ENCODE measurements around the gene SLC6A13. TPM values are rescaled to one million over a fixed set of nuclear protein-coding genes. Genes with fewer than 3 reads are reported as not detected.
"Not testable (repeated sequence)": the region's sequence is repeated elsewhere in the genome, so short reads cannot be mapped to it uniquely, and the experiment has no call there.

Gene SLC6A13
- total RNA-seq, 2 experiments from 2014 or later = 0.68 to 0.69 TPM

DNA sequence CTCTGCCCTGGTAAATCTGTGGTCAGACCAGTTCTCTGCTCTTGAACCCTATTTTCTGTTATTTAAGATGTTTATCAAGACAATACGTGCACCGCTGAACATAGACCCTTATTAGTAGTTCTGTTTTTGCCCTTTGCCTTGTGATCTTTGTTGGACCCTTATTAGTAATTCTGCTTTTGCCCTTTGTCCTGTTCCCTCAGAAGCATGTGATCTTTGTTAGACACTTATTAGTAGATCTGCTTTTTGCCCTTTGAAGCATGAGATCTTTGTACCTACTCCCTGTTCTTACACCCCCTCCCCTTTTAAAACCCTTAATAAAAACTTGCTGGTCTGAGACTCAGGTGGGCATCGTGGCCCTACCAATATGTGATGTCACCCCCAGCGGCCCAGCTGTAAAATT, 26.7 kb downstream of the SLC6A13 start:
- not testable (repeated sequence) for H3K4me3 Mint-ChIP-seq, H3K27ac Mint-ChIP-seq

DNA sequence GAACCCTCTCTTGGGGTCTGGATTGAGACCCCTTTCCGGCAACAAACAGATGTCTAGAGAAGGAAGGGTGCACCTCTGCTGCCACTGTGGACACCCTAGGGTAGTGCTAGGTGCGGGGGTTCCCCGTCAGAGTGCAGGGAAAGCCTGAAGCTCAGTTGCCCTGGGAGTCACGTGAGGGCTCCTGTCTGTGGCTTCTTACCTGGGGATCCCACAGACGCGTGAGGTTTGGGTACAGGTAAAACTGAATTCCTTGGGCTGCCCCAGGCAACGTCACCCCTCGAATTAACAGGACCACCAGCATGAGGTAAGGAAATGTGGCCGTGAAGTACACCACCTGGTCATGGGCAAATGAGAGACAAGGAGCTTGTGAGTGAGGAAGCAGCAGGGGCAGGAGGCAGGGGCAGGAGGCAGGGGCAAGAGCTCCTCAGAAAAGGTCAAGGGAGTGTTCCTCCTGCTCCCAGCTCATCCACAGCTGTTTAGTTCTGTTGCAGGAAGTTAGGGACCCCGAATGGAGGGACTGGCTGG, 27.7 kb downstream of the SLC6A13 start:
- H3K4me3 Mint-ChIP-seq = no peak overlapping the region
- no peaks in the 10 kb centered on the region for H3K4me1 Mint-ChIP-seq
- H3K27ac Mint-ChIP-seq = no peak overlapping the region
- no peaks in the 10 kb centered on the region for H3K36me3 Mint-ChIP-seq
- DNase-seq (no peak), ATAC-seq (ENCODE audit: low read depth) (no peak)
- no peaks in the 10 kb centered on the region for H3K27me3 Mint-ChIP-seq
- H3K9me3 Mint-ChIP-seq = peaks cover 10% of the 10 kb centered on the region
- POLR2A ChIA-PET = no interaction called here

More for the DNA sequence above, 26.7 kb downstream of the SLC6A13 start:
- H3K4me1 Mint-ChIP-seq; H3K36me3 Mint-ChIP-seq; H3K27me3 Mint-ChIP-seq; DNase-seq; POLR2A ChIA-PET; ATAC-seq (ENCODE audit: low read depth): not testable (repeated sequence)
- peaks cover 10% of the 10 kb centered on the region for H3K9me3 Mint-ChIP-seq

DNA sequence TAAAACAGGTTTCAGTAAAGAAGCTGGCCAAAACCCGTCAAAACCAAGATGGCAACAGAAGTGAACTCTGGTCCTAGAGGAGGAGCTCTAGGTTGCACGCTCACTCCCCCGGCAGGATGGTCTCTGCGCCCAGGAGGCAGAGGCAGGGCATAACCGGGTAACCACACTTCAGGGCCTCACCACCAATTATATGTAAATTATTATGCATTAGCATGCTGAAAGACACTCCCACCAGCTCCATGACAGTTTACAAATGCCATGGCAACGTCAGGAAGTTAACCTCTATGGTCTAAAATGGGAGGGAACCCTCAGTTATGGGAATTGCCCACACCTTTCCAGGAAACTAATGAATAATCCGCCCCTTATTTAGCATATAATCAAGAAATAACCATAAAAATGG, 28.6 kb downstream of the SLC6A13 start:
- DNase-seq = no peak
- POLR2A ChIA-PET = no interaction called here
- Mint-ChIP-seq H3K36me3 (no peaks in the 10 kb centered on the region), H3K27me3 (no peaks in the 10 kb centered on the region), H3K4me3 (no peak overlapping the region), H3K27ac (no peak overlapping the region), H3K9me3 (peaks cover 10% of the 10 kb centered on the region), H3K4me1 (no peaks in the 10 kb centered on the region)
- ATAC-seq (ENCODE audit: low read depth) = no peak

DNA sequence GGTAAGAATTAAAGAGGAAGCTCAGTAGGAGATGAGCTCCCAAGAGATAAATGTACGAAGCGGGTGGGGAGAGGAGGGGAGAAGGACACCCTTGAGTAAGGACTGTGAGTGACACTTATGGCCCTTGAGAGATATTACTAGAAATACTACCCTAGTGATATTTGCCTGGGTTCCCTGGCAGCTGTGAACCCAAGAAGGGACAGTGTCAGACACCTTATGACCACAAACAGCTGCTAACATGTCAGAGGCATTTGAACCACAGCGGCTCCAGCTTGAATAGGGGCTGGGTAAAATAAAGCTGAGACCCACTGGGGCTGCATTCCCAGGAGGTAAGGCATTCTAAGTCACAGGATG, 29.0 kb downstream of the SLC6A13 start:
- H3K36me3 Mint-ChIP-seq = no peaks in the 10 kb centered on the region
- ATAC-seq (ENCODE audit: low read depth) (no peak), DNase-seq (no peak)
- H3K27ac Mint-ChIP-seq = no peak overlapping the region
- POLR2A ChIA-PET = no interaction called here
- no peak overlapping the region for H3K4me3 Mint-ChIP-seq
- H3K27me3 Mint-ChIP-seq = peaks cover under 1% of the 10 kb centered on the region
- no peaks in the 10 kb centered on the region for H3K4me1 Mint-ChIP-seq
- peaks cover 10% of the 10 kb centered on the region for H3K9me3 Mint-ChIP-seq

DNA sequence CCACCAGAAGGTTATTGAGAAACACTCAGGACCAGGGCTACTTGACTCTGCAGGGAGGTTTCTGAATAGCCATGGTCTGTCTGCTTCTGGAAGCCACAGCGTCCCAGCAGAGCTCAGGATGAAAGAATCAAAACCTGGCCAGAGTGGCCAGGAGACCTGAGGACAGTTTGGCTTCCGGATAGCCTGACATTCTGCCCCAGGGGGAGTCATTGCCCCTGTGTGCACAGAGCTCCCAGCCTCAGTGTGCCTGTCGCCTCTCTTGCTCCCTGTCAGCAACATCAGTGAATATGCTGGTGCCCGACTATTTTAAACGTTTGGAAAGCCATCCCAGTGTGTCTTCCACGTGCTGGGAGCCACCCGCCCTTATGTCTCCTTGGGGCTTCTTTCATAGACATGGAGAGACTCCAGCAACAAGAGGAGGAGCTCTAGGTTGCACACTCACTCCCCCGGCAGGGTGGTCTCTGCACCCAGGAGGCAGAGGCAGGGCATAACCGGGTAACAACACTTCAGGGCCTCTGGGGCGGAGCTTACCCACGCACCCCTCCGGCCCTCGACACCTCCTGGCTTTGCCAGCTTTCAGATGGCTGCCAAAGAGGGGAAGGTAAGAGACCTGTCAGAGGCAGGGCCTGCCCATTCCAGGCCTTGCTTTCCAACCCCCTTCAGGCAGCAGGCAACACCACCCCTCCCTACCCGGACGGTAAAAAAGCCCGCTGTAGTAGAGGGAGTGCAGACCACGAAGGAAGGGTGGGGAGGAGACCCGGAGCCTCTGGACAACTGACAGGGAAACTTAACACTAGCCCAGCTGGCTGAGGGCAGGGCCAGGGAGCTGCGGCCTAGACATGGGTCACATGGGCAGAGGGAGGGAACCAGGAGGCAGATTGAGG, 29.7 kb downstream of the SLC6A13 start:
- Mint-ChIP-seq H3K4me1 (no peaks in the 10 kb centered on the region), H3K36me3 (no peaks in the 10 kb centered on the region), H3K4me3 (no peak overlapping the region), H3K27ac (no peak overlapping the region), H3K9me3 (peaks cover 10% of the 10 kb centered on the region), H3K27me3 (peaks cover 3% of the 10 kb centered on the region)
- ATAC-seq (ENCODE audit: low read depth) (no peak), DNase-seq (no peak)
- POLR2A ChIA-PET = no interaction called here

DNA sequence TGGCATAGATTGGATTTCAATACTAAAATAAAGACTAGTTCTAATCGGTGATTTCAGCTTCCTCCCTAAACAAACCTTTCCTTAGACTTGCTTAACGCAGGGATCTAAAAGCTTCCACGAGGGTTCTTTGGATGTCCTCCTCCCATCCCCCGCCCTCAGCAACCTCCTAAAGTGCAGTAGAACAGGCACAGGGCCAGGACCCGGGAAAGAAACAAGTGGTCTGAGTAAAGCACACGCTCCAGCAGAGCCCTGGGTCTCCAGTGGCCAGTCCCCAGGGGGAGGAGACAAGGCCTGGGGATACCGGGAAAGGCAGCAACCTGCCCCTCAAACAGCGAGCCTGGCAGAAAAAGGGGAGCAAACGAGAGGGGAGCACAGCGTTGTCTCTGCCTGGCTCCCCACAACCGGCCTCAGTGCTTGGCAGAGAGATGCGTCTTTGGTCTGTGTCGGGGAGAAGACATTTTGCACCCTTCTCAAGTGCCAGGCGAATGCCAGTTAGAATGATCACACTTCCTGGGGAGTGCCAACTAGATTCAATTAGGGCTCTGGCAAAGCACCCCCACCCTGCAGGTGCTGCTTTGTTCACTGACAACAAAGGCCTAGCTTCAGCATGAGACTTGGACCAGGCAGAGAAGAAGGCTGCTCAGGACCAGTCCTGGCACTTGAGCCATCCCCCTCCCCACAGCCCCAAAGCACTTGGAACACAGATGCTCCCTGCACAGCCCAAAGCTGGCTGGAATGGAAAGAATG, 31.5 kb downstream of the SLC6A13 start:
- H3K4me3 Mint-ChIP-seq = no peak overlapping the region
- DNase-seq (no peak), ATAC-seq (ENCODE audit: low read depth) (no peak)
- peaks cover 7% of the 10 kb centered on the region for H3K9me3 Mint-ChIP-seq
- no peak overlapping the region for H3K27ac Mint-ChIP-seq
- POLR2A ChIA-PET = no interaction called here
- H3K27me3 Mint-ChIP-seq = peaks cover 3% of the 10 kb centered on the region
- no peaks in the 10 kb centered on the region for H3K36me3 Mint-ChIP-seq
- H3K4me1 Mint-ChIP-seq = no peaks in the 10 kb centered on the region

DNA sequence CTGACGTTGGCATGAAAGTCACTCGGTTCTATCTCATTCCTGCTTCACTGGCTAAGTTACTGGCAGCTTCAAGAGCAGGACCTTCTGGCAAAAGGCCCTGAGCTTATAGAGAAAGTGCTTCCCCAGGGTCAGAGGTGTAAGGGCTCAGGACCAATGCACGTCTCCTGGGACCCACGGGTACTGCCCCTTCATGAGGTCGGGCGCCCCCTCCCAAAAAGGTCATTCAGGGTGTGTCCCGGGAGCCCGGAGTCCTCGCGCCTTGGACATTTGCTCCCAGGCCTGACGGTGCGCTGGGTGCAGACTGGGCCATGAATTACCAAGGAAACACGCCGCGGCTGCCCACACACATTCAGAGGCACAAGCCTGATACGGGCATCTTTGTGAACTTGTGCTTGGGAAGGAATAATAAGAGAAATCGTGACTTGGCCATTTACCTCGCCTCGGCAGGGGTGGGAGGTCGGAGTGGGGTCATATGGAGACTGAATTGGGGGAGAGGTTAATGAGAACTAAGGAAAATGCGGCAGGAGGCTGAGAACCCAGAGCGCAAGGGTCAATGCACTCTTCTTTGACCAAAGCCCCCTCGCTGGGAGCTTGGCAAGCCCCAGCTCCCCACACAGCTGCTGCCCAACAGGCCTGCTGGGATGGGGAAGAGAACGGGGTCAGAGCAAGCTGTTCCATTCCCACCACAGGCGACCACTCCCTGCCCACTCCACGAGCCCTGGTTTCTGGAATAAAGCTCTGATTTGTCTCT, 33.0 kb downstream of the SLC6A13 start:
- no peak for DNase-seq
- Mint-ChIP-seq H3K27ac (no peak overlapping the region), H3K9me3 (no peaks in the 10 kb centered on the region), H3K27me3 (peaks cover 3% of the 10 kb centered on the region), H3K4me1 (no peaks in the 10 kb centered on the region), H3K4me3 (no peak overlapping the region), H3K36me3 (no peaks in the 10 kb centered on the region)
- no peak for ATAC-seq (ENCODE audit: low read depth)
- POLR2A ChIA-PET = no interaction called here

DNA sequence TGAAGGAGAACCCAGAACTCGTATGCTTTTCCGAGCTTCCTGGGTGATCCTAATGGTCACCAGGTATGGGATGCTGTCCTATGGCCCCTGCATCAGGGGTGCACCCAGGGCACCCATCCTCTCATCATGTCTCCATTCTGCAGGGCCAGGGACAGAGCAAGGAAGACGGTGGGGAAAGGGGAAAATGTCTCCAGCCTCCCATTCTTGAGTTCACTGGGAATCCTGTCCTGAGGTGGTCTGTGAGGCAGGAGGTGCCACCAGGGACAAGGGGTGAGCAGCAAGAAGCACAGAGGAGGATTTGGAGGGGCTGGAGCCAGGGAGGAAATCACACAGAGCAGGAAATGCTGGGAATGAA, 33.8 kb downstream of the SLC6A13 start:
- no peak for ATAC-seq (ENCODE audit: low read depth)
- POLR2A ChIA-PET = no interaction called here
- DNase-seq = no peak

DNA sequence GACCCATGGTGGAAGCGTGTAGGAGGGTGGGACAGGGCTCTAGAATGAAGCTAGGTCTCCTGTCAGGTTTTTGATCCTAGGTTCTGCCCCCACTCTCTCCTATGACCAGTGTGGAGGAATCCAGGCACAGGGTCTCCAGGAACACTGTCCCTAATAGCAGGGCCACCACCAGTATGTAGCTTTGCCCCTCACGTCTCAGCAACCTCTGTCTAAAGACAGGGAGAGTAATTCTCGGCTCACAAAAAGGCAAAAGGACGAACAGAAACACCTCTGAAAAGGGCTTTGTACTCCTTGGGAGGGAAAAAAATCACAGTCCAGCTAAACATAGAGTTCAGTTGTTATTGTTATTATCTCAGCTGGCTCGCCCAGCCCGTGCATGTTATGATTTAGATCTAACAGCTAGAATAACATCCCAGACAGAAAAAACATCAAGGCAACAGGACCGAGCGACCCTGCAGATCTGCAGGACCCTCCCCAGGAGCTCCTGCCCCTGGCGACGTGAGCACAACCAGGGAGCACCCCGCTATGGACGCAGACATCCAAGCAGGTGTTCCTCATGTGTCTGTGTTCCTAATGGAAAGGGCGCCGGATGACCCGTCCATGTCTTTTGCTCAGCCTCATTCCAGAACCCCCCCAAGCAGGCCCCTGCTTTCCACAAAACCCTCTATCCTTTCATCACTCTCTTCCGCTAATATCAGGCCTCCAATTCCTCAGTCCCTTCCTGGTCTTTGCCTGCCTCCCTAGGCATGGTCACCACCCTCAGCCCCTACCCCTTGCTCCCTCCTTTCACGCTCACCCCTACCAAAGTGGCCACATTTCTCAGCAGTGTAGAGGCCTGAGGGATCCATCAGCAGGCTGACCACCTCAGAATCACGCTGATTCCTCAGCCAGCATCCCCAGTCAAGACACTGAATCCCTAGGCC, 34.5 kb downstream of the SLC6A13 start:
- H3K36me3 Mint-ChIP-seq = no peaks in the 10 kb centered on the region
- peaks cover 3% of the 10 kb centered on the region for H3K27me3 Mint-ChIP-seq
- H3K4me3 Mint-ChIP-seq = no peak overlapping the region
- H3K27ac Mint-ChIP-seq = no peak overlapping the region
- no peak for DNase-seq
- no peaks in the 10 kb centered on the region for H3K4me1 Mint-ChIP-seq
- POLR2A ChIA-PET = no interaction called here
- no peak for ATAC-seq (ENCODE audit: low read depth)
- H3K9me3 Mint-ChIP-seq = no peaks in the 10 kb centered on the region

More for the DNA sequence above, 33.8 kb downstream of the SLC6A13 start:
- Mint-ChIP-seq H3K4me3 (no peak overlapping the region), H3K27ac (no peak overlapping the region), H3K9me3 (no peaks in the 10 kb centered on the region), H3K4me1 (no peaks in the 10 kb centered on the region), H3K36me3 (no peaks in the 10 kb centered on the region), H3K27me3 (peaks cover 3% of the 10 kb centered on the region)

DNA sequence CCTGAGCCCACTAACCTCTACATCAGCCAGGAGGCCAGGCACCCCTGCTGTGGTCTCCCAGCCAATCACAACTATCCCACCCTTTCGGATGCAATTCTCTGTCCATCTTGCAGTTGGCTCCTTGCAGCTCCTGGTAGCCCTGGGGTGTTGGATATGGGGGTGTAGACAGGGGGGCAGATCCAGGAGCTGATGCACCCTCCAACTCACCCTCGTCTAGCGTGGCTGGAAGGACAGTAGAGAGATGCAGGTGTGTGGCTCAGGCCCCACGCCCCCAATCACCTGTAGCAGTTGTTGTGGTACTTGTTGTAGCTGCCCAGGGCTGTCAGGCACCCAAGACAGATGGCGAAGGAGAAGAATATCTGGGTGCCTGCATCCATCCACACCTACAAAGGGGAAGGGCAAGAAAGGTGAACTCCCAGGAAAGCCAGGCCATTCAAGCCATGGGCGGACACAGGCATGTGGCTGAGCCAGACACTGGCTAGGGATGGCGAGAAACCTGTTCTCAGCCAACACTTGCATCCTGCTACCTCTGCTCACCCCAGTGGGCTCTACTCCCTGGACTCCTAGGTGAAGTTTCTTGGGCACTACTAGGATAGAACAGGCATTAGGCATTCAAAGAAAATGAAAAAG, 35.2 kb downstream of the SLC6A13 start:
- POLR2A ChIA-PET = no interaction called here
- Mint-ChIP-seq H3K27me3 (peaks cover 3% of the 10 kb centered on the region), H3K4me1 (no peaks in the 10 kb centered on the region), H3K36me3 (no peaks in the 10 kb centered on the region), H3K9me3 (no peaks in the 10 kb centered on the region), H3K27ac (no peak overlapping the region), H3K4me3 (no peak overlapping the region)
- ATAC-seq (ENCODE audit: low read depth) (no peak), DNase-seq (no peak)

DNA sequence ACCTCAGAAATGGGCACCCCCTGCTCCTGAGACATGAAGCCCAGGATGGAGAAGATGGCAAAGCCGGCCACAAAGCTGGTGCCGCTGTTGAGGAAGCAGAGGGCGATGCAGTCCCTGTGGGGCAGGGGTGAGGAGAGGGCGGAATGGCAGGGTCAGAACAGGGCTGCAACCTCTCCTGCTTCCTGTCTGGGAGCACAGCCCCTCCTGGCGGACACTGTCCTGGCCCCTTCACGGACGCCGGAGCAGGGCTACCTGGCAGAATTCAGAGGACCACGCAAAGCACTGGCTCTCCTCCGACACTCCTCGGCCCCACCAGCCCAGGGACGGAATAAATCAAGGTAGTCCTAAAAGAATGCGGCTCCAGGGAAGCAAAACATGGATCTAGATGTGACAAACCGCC, 36.2 kb downstream of the SLC6A13 start:
- no peaks in the 10 kb centered on the region for H3K36me3 Mint-ChIP-seq
- no peaks in the 10 kb centered on the region for H3K9me3 Mint-ChIP-seq
- DNase-seq (no peak), ATAC-seq (ENCODE audit: low read depth) (no peak)
- H3K4me1 Mint-ChIP-seq = no peaks in the 10 kb centered on the region
- H3K4me3 Mint-ChIP-seq = no peak overlapping the region
- no peak overlapping the region for H3K27ac Mint-ChIP-seq
- peaks cover 3% of the 10 kb centered on the region for H3K27me3 Mint-ChIP-seq
- POLR2A ChIA-PET = no interaction called here

DNA sequence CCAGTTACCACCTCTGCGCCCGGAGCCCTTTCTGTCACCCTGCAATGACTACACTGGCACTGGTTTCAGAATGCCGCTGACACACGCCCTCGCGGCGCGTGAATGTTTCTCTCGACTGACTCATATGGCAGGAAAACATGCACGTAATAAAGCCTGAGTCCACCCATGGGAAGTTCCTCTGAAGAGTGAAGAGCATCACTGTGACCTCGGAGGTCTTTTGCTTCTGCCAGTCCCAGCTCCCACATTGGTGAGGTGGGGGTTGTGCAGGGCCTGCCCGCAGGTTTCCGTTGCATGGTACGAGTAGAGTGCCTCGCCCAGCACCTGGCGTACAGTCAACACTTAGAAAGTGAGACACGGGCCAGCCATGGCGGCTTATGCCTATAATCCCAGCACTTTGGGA, 37.6 kb downstream of the SLC6A13 start:
- DNase-seq (no peak), ATAC-seq (ENCODE audit: low read depth) (no peak)
- Mint-ChIP-seq H3K4me1 (no peaks in the 10 kb centered on the region), H3K4me3 (no peak overlapping the region), H3K36me3 (no peaks in the 10 kb centered on the region), H3K27ac (no peak overlapping the region), H3K27me3 (peaks cover 3% of the 10 kb centered on the region), H3K9me3 (no peaks in the 10 kb centered on the region)
- POLR2A ChIA-PET = no interaction called here

All from activated naive CD8-positive, alpha-beta T cell treated with anti-CD3 and anti-CD28 coated beads, Interleukin-2, amount 10 ng/mL, durations not matched to agents 7 days and 5 days (primary cell).